Right lobe of liver (tissue), 4 donors: ENCODE data around the gene ADGRG3.

Experiments
- POLR2A ChIP-seq: fragments of 450-650 bp; IDR thresholded peaks from one replicate; pipeline ENCODE4 v1.6.1; 2017; ENCODE audit warnings: antibody characterized with exemption, mild to moderate bottlenecking
- TF ChIP-seq, protein P1 (sequence below), 4 donors: fragments of 200-600 bp in 3 of 4; fragments of 450-650 bp in 1 of 4; IDR thresholded peaks; one replicate each; pipeline versions ENCODE4 v1.5.1 to v1.8.0; 2016 to 2022; ENCODE audit warnings: antibody characterized with exemption in 4 of 4, mild to moderate bottlenecking in 2 of 4
- donor health status: DM: no; HTN: no; CAD: no.
- donor health status: DM: no; HTN: no; CAD: no.
- donor health status: DM: no; HTN: yes; CAD: no.

DNA sequence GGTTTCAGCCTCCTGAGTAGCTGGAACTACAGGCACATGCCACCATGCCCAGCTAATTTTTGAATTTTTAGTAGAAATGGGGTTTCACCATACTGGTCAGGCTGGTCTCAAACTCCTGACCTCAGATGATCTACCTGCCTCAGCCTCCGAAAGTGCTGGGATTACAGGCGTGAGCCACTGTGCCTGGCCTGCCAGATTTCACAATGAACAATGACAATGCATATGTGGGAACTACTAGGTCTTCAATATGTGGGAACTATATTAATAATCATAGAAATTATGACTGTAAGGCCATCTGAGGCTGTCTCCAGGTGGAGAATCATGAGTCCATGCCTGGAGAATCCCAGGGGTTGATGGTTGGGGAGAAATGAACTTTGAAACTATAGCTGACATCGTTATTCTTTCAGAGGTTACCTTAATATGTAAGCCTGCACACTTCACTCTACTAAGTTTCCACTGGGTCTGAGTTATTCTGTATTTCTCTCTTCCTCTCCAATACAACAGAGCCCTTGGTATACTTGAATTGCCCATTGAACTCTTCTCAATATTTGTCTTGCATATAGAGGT is 19.3 kb downstream of the ADGRG3 start:
- TF ChIP-seq, protein P1, sequence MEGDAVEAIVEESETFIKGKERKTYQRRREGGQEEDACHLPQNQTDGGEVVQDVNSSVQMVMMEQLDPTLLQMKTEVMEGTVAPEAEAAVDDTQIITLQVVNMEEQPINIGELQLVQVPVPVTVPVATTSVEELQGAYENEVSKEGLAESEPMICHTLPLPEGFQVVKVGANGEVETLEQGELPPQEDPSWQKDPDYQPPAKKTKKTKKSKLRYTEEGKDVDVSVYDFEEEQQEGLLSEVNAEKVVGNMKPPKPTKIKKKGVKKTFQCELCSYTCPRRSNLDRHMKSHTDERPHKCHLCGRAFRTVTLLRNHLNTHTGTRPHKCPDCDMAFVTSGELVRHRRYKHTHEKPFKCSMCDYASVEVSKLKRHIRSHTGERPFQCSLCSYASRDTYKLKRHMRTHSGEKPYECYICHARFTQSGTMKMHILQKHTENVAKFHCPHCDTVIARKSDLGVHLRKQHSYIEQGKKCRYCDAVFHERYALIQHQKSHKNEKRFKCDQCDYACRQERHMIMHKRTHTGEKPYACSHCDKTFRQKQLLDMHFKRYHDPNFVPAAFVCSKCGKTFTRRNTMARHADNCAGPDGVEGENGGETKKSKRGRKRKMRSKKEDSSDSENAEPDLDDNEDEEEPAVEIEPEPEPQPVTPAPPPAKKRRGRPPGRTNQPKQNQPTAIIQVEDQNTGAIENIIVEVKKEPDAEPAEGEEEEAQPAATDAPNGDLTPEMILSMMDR (IDR thresholded peaks at IDR 0.05), result no peak
- TF ChIP-seq POLR2A, result no peak
